ENCODE measurements around the gene CNTN2. TPM values are rescaled to one million over a fixed set of nuclear protein-coding genes. Genes with fewer than 3 reads are reported as not detected.

Gene CNTN2, protein sequence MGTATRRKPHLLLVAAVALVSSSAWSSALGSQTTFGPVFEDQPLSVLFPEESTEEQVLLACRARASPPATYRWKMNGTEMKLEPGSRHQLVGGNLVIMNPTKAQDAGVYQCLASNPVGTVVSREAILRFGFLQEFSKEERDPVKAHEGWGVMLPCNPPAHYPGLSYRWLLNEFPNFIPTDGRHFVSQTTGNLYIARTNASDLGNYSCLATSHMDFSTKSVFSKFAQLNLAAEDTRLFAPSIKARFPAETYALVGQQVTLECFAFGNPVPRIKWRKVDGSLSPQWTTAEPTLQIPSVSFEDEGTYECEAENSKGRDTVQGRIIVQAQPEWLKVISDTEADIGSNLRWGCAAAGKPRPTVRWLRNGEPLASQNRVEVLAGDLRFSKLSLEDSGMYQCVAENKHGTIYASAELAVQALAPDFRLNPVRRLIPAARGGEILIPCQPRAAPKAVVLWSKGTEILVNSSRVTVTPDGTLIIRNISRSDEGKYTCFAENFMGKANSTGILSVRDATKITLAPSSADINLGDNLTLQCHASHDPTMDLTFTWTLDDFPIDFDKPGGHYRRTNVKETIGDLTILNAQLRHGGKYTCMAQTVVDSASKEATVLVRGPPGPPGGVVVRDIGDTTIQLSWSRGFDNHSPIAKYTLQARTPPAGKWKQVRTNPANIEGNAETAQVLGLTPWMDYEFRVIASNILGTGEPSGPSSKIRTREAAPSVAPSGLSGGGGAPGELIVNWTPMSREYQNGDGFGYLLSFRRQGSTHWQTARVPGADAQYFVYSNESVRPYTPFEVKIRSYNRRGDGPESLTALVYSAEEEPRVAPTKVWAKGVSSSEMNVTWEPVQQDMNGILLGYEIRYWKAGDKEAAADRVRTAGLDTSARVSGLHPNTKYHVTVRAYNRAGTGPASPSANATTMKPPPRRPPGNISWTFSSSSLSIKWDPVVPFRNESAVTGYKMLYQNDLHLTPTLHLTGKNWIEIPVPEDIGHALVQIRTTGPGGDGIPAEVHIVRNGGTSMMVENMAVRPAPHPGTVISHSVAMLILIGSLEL
- total RNA-seq (2014; rRNA removed), result not detected in 2 replicates
- 0.02 TPM for polyA plus RNA-seq (2012)

DNA sequence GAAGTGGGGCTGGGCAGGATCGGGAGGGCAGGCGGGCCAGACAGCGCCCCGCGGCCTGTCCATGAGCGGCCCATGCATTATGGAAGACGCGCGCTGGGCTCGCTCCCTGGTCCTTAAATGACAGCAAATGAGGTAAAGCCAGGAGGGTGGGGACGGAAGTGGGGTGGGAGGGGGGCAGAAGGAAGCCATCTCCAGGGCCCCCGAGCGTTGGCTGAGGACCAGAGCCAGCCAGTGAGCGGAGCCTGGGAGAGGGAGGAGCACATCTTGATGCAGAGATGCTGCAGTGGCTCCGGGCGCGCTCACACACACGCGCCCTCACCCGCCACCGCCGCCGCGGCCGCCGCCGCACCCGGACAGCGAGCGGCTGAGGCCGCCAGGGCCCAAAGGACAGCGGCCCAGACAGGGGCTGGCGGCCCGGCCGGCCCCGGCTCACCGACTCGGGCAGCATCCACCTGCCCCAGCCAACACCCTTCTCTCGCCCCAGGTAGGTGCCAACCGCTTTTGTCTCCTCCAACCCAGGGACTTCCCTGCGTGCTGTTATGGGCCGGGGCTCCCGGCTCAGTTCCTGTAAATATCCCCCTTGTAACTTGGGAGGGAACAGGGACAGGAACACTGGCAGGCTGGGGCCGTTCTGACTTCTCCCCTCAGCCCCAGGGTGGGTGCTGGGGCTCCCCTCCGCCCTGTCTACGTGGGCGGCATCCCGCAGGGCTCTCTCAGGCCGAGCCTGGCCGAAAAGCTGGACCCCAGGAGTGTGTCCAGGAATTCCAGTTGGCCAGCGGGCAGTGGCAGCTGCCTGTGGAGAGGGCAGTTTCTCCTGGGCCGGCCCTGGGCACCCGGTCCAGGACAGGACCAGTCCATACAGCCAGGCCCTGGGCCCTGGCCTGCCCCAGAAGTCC lies at the start of gene CNTN2:
Gene CNTN2 (plus strand): TSS at position 302 of the 896 bp plus-strand sequence. CDS start 9,974 bp downstream, outside the sequence.
- no peak for DNase-seq (ENCODE audit: low read depth)

DNA sequence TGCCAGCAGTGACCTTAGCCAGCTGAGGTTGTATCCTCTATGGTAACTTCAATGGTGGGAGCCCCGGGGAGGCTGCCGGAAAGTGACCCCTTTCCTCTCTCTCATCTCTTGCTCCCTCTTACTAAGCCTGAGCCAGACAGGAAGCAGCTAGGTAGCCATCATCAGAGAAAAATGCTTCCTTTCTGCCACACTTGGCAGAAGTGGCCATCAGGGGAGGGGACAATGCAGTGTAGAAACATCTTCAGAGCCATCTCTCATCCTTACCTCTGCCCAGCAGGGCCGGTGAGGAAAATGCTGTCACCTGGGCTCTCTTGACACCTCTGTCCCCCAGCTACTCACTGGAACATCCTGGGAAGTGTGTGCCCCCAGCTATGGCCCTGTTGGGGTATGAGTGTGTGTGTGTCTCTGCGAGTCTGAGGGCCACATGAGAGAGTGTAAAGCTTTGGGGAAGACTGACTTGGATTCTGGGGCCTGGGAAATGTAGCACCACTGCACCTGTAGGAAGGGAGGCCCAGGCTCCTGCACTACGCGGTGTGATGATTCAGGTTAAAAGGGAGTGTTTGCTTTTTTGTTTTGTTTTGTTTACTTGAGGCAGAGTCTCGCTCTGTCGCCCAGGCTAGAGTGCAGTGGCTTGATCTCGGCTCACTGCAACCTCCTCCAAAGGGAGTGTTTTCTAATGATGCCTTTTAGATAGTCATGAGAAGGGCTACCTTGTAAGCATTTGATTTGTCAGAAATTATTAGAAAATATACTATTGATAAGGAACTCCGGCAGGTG lies 48.7 kb upstream of the CNTN2 start:
- no peak for DNase-seq (ENCODE audit: low read depth)

DNA sequence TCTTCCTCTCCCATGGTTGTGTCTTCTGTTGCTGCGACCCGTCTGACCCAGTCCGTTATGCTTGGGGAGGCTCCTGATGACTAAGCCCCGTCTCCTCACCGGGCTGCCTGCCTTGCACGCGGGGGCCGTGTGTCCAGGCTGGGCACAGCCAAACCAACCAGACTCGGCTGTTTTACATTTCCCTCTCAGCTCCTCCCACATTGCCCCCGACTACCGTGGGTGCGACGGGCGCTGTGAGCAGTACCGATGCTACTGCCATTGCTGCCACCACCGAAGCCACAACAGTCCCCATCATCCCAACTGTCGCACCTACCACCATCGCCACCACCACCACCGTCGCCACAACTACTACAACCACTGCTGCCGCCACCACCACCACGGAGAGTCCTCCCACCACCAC lies 46.0 kb upstream of the CNTN2 start:
- no peak for DNase-seq (ENCODE audit: low read depth)

DNA sequence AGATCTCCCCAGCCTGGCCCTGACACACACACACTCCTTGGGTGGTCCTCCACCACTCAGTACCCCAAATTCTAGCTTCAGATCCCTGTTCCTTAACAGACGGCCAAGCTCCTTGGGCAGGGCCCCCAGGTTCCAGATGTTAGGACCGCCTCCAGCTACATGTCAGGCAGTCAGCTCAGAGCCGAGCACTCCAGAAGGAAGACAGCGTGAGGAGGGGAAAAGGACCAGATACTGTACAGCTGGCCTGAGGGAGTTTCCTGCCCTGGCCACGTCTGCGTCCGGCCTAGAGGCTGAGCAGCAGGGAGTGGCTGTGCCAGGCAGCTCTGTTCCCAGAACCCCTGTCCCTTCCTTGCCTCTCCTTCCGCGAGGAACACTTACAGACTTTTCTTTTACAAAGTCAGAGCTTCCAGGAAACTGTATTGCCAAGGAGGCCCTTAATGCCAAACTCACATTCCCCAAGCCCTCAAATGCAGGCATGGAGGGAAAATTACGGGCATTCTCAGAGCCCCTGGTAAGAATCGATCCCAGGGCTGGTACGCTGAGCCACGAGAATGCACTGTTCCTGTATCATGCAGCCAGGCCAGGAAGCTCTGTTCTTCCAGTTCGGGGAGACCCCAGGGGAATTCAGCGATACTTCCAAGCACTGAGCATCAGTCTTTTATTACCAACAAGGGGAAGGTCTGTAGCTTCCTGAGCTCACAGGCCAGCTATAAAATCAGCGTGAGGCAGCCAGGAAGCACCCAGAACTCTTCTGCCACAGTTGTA lies 45.2 kb upstream of the CNTN2 start:
- DNase-seq (ENCODE audit: low read depth), result no peak

DNA sequence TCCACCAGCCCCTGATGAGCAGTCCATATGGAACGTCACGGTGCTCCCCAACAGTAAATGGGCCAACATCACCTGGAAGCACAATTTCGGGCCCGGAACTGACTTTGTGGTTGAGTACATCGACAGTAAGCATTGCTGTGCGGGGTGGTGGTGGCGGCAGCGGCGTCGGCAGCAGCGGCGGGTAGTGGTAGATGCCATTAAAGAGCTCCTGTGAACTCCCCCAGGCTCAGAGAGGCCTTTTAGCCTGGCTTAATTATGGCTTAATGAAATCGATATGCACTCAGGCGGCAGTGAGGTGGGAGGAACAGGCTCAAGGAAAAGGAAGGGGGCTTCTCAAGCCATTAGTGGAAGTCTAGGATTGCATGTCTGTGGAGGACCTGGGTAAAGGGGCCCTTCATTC lies 41.9 kb upstream of the CNTN2 start:
- no peak for DNase-seq (ENCODE audit: low read depth)

DNA sequence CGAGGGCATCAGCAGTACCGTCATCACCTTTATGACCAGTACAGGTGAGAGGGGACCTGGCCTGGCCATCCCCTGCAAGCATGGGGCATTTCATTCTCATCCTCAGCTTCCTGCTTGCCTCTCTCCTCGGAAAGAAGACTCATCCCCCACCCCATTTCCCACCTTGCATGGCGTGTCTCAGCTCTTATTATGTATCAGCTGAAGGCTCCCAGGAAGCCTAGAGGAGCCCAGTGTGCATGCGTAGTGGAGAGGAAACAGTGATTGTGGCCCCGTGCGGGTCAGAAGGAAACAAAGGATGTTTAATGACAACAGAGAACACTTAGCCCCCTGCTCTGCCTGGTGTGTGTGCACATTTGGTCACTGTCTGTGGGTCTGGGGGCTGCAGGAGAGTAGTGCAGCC lies 40.3 kb upstream of the CNTN2 start:
- no peak for DNase-seq (ENCODE audit: low read depth)

DNA sequence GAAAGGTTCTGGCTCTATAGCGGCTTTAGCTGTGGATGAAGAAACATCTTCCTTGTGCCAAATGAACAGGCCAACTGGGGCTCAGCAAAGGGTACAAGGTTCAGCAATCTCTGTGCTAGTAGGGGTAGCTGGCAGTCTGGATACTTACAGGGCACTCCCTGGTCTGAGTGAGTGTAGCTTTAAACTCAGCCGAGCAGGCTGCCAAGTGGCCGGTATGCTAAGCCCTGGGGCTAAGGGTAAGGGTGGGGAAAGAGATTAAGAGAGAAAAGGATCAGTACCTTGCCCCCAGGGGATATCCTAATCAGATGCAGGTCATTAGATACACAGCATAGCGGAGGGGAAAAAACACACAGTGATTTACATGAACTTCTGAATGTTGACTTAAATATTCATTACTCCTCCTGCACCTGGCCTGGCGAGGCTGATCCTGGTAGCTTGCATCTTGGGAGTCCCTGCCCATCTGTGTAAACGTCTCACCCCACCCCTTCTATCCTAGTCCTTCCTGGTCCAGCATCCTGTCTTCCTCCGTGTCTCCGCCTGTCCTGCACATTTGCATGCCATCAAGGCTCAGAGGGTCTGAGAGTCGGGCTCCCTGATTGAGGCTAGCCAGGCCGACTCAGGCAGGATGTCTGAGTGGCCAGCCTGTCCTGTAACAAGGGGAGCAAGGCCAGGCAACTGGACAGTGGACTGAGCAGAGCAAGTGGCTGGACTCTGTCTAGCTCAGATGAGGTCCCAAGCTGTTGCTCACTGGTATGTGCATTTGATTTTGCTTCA lies 39.5 kb upstream of the CNTN2 start:
- no peak for DNase-seq (ENCODE audit: low read depth)

DNA sequence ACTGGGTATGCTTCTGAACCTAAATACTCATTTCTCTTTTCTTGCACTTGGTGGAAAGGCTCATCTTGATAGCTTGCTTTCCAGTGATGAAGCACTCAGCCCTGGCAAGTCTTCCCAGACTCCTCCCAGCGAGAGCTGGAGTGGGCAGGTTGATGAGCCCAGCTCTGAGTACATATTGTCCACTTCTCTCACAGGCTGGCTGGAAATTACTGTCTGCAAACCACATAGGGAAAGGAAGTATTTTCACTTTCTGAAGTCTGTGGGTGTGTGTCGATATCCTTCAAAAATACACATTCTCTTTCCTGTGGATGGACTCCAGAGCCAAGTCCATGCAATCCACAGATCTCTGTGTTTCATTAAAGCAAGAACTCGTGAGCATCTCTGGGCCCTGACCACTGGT lies 38.7 kb upstream of the CNTN2 start:
- no peak for DNase-seq (ENCODE audit: low read depth)

DNA sequence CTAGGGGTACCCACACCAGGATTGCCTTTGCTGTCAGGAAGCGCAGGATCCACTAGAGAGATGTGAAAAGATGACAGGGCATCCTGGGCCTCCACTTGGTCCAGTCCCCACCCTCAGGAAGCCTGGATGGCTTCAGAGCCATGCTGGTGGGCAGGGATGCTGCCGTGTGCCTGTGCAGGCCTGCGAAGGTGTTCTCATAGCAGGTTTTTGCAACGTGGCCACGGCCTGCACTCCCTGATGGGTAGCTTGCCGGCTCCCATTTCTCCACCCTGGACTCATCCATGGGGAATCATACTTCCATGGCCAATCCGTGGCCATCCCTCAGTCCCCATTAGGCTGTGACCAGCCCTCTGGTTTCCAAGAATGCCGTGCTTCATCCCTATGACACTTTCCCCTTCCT lies 34.1 kb upstream of the CNTN2 start:
- DNase-seq (ENCODE audit: low read depth), result no peak

DNA sequence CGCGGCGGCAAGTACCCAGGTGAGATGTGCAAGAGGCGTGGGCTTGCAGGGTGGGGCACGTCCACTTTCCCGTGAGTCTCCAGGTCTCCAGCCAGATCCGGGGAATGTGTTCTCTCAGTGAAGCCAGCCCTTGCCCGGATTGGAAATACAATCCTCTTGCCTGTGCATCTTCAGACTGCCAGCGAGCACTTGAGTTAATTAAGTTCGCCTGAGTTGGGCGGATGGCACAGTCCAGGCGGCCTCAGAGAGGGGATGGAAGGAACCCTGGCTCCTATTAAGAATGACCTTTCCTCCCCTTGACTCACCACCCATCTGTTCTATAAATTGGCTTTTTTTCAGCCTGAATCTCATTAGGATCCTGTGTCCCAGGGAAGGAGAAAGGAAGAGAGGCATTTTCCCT lies 33.3 kb upstream of the CNTN2 start:
- DNase-seq (ENCODE audit: low read depth), result no peak

DNA sequence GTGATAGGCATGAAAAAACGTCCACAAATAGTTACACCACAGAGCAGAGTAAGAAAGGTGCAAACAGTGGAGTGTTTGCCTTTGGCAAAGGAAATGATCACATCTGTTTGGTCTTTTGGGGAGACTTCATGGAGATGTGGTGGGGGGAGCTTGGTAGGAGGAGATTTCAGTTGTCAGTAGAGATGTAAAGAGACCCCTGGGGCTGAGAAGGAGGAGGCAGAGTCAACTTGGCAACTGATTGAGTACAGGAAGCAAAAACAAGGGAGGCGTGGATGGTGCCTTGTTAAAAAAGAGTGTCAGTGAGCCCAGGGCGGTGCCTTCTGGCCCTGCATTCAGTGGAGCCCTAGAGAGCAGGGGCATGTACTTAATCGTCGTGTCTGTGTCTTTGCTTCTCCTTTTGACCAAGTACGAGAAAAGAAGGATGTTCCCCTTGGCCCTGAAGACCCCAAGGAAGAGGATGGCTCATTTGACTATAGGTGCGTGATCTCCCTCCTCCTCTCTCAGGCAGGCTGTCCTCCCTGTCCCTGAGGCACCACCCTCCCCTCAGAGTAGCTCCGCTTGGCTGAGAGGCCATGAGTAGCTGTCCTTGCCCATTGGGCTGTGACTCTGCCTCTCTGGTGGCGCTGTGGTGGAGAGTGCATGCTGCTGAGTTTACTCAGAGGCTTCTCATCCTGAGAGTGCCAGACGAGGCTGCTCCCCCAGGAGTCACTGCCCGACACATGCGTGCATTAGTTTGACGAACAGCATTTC lies 30.4 kb upstream of the CNTN2 start:
- DNase-seq (ENCODE audit: low read depth), result no peak

DNA sequence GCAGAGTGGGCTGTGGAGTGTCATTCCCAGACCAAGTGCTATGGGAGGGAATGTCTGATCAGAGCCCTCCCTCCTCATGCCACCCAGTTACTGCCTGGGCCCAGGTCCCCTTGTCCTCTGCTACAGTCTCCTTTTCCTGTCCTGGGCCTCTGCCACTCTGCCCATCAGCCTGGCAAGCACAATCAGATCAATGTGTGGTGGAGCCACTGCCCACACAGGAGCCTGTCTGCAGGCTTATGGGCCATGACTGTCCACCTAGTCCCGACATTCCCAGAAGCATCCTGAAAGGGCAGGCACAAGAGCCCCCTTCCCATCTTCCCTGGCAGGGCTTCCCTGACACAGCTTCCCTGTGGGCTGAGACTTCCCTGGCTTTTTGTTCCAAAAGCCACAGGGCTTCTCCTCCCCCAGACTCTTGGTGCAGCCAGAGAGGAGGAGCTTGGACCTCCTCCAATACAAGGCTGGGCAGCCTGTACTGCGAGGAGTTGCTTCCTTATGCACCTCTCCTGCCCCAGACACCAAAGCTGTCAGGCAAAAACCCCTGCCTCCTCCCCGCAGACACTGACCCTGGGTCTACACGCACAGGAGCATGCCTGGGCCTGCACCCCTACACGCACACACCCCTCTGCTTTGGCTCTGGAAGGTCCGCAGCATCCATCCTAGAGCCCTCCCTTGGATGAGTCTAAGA lies 29.2 kb upstream of the CNTN2 start:
- DNase-seq (ENCODE audit: low read depth), result no peak

DNA sequence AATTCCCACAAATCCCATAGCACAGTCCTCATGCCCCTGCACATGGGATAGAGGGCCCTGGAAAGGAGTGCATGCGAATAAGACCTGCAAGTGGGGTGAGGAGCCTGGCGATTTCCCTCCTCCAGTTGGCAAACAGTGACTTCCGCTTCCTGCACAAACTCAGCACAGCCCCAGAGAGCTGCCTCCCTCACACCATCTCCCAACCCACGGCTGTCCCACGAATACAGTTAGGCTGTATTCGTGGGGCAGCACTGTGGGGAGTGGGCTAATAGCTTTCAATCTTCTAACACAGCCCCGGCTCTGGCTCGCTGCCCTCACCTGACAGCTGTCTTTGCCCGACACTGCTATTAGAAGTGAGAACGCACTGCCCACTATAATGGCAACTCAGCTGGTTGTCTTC lies 28.2 kb upstream of the CNTN2 start:
- DNase-seq (ENCODE audit: low read depth), result no peak

DNA sequence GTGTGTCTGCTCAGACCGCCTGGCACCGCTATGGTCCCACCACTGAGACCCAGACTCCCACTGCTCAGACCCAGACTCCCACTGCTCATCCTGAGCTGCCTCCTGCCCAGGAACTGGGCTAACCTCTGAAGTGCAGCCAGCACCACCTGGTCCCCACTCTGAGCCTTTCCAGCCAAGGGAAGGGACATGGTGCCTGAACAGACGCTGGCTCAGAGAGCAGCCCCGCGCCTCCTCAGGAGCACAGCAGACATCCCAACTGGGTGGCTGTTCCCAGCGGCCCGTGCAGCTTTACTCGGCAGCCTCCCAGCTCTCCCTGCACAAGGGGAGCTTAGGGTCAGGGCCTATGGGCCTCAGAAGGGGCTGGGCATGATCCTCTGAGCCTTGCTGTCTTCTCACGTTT lies 27.8 kb upstream of the CNTN2 start:
- DNase-seq (ENCODE audit: low read depth), result no peak

DNA sequence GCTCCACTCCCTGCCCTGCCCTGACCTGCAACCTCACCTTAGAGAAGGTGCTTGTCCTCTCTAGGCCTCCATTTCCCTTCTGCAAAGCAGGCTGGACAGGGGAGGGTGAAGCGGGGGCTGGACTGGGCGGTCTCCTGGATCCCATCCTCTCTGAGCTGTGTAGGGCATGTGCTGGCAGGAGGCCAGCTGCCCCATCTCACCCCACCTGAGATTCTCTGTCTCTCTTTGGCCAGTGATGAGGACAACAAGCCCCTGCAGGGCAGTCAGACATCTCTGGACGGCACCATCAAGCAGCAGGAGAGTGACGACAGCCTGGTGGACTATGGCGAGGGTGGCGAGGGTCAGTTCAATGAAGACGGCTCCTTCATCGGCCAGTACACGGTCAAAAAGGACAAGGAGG lies 26.9 kb upstream of the CNTN2 start:
- DNase-seq (ENCODE audit: low read depth), result no peak

DNA sequence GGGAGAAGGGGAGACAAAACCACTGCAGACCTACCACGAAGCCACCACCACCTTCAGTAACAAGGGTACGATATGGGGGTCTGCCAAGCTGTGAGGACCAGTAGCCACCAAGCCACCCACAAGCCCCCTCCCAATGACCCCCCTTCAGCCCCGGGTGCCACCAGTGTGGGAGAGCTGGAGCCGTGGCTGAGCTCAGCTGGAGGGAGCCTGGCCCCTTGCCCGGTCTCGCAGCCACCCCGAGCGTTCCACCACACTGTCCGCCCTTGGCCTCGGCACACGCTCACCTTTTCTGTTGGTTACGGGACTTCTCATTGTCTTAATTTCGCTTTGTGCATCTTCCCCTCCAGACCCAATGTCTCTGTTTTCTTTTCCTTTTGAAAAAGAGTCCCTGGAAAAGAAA lies 26.4 kb upstream of the CNTN2 start:
- no peak for DNase-seq (ENCODE audit: low read depth)

DNA sequence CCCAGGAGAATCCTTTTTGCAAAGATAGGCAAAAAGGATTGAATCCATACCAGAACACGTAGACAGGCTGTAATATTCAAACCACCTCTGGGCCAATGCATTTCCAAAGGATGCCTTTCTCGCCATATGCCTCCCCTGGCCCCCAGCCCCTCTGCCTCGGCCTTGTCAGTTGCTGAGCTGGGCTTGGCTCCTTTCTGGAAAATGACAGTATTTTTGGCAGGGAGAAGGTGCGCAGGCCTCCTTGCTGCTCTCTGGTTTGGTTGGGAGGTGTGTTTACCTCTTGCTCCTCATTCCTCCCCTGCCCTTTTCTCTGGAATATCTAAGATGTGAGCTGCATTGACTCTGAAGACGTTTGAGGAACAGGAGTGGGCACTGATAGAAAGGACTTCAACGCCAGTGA lies 26.0 kb upstream of the CNTN2 start:
- DNase-seq (ENCODE audit: low read depth), result no peak

DNA sequence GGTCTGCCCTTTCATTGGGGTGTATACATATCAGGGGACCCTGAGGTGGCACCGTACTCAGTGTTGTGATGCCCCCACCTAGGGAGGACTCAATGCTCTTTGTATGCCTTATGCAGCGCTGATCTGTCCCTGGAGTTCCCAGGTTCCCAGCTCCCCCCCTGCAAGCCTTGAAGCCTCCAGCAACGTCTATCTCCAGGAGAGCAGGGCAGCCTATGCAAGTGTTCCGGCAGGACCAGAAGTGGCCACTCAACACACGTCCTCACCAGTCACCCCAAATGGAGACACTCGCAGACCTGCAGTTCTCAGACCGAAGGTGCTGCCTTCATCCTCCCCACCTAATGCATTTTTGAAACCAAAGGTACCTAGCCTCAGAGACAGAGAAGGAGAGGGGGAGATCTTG lies 25.2 kb upstream of the CNTN2 start:
- DNase-seq (ENCODE audit: low read depth), result no peak
